GM23338 (cell line): ENCODE measurements around the gene PCGF2.

ENCODE experiments used
- CREB1 ChIP-seq: fragments of 250-450 bp; sonication (Bioruptor Pico); IDR thresholded peaks from 2 replicates; pipeline ENCODE4 v1.5.0; 2020; ENCODE audit warnings: low read depth, mild to moderate bottlenecking, moderate library complexity
- CTCF ChIP-seq, 2 experiments: fragments of 200-600 bp in 1 of 2; sonication (generic) in 1 of 2; conservative IDR thresholded peaks; 2 replicates each; pipeline versions ENCODE4 v1.5.1 to v1.6.1; 2016 to 2017; ENCODE audit warnings: antibody characterized with exemption in 2 of 2, low read depth in 2 of 2, mild to moderate bottlenecking in 2 of 2, moderate library complexity in 1 of 2
- EZH2 ChIP-seq: fragments of 200-600 bp; sonication (generic); IDR thresholded peaks from one replicate; pipeline ENCODE4 v1.8.0; 2017; ENCODE audit warnings: antibody characterized with exemption, mild to moderate bottlenecking, low read depth; ENCODE audit not compliant: unreplicated experiment
- EZH2phosphoT487 ChIP-seq: fragments of 200-600 bp; sonication (generic); IDR thresholded peaks from one replicate; pipeline ENCODE4 v1.8.1; 2018; ENCODE audit warnings: antibody characterized with exemption; ENCODE audit not compliant: unreplicated experiment
- NANOG ChIP-seq: IDR thresholded peaks from 2 replicates; pipeline ENCODE4 v1.6.1; 2016; ENCODE audit warnings: antibody characterized with exemption, borderline replicate concordance
- POLR2AphosphoS5 ChIP-seq: IDR thresholded peaks from 2 replicates; pipeline ENCODE4 v1.6.1; 2016; ENCODE audit warnings: antibody characterized with exemption, low read depth
- ZNF114 ChIP-seq: fragments of 250-450 bp; sonication (Bioruptor Pico); IDR thresholded peaks from 2 replicates; pipeline ENCODE4 v1.5.0; 2020; ENCODE audit warnings: mild to moderate bottlenecking, moderate library complexity
- TF ChIP-seq, protein P1 (sequence below): IDR thresholded peaks from one replicate; pipeline ENCODE4 v1.6.1; 2018; ENCODE audit warnings: antibody characterized with exemption; ENCODE audit not compliant: unreplicated experiment
- TF ChIP-seq, protein P2 (sequence below): IDR thresholded peaks from 2 replicates; pipeline ENCODE4 v1.6.1; 2016; ENCODE audit warnings: antibody characterized with exemption

DNA sequence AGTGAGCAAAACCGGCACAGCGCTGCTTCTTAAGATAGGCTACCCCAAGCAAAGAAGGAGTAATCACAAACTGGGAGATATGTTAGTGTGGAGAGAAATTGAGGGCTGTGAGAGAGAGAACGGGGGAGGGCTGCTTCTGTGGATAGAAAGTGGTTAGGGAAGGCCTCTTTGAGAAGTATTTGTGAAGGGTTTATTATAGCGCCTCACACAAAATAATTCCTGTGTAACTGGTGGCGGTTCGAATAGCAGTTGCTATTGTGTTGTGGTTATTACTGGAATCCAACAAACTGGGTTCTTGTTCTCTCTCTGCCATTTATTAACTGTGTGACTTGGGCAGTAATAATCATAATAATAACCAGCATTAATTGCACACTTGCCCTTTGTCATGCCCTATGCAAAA, 27.2 kb downstream of the PCGF2 start:
- no peak for TF ChIP-seq CTCF (conservative IDR thresholded peaks at IDR 0.05; ENCODE audit: low read depth in 2 of 2)
- no peak for TF ChIP-seq EZH2
- TF ChIP-seq CREB1 (CRISPR knock-in tag) = no peak
- no peak for TF ChIP-seq POLR2AphosphoS5
- TF ChIP-seq, protein P1, sequence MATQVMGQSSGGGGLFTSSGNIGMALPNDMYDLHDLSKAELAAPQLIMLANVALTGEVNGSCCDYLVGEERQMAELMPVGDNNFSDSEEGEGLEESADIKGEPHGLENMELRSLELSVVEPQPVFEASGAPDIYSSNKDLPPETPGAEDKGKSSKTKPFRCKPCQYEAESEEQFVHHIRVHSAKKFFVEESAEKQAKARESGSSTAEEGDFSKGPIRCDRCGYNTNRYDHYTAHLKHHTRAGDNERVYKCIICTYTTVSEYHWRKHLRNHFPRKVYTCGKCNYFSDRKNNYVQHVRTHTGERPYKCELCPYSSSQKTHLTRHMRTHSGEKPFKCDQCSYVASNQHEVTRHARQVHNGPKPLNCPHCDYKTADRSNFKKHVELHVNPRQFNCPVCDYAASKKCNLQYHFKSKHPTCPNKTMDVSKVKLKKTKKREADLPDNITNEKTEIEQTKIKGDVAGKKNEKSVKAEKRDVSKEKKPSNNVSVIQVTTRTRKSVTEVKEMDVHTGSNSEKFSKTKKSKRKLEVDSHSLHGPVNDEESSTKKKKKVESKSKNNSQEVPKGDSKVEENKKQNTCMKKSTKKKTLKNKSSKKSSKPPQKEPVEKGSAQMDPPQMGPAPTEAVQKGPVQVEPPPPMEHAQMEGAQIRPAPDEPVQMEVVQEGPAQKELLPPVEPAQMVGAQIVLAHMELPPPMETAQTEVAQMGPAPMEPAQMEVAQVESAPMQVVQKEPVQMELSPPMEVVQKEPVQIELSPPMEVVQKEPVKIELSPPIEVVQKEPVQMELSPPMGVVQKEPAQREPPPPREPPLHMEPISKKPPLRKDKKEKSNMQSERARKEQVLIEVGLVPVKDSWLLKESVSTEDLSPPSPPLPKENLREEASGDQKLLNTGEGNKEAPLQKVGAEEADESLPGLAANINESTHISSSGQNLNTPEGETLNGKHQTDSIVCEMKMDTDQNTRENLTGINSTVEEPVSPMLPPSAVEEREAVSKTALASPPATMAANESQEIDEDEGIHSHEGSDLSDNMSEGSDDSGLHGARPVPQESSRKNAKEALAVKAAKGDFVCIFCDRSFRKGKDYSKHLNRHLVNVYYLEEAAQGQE = no peak
- TF ChIP-seq, protein P2, sequence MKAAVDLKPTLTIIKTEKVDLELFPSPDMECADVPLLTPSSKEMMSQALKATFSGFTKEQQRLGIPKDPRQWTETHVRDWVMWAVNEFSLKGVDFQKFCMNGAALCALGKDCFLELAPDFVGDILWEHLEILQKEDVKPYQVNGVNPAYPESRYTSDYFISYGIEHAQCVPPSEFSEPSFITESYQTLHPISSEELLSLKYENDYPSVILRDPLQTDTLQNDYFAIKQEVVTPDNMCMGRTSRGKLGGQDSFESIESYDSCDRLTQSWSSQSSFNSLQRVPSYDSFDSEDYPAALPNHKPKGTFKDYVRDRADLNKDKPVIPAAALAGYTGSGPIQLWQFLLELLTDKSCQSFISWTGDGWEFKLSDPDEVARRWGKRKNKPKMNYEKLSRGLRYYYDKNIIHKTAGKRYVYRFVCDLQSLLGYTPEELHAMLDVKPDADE = no peak
- TF ChIP-seq ZNF114 (CRISPR knock-in tag) = no peak
- TF ChIP-seq NANOG = no peak
- no peak for TF ChIP-seq EZH2phosphoT487
